Uterus (tissue), 4 donors: Measurements from ENCODE around the gene CSDE1. TPM values are rescaled to one million over a fixed set of nuclear protein-coding genes. Genes with fewer than 3 reads are reported as not detected.
"Not testable (repeated sequence)": the region's sequence is repeated elsewhere in the genome, so short reads cannot be mapped to it uniquely, and the experiment has no call there.

Experiments used
- DNase-seq, 2 donors: peaks; one replicate each; pipeline ENCODE4 v3.0.0-alpha.2; 2019 to 2020
- H3K27ac ChIP-seq, 2 donors: fragments of 200-600 bp; sonication (generic); 1 replicate in 1 of 2; 2 replicates in 1 of 2; pipeline ENCODE4 v1.5.1; 2016 to 2018
- H3K27me3 ChIP-seq, 2 donors: fragments of 200-600 bp; sonication (generic); one replicate each; pipeline ENCODE4 v1.5.1; 2018 to 2019; ENCODE audit warnings: control low read depth in 1 of 2
- H3K36me3 ChIP-seq, 2 donors: fragments of 200-600 bp; sonication (generic); one replicate each; pipeline ENCODE4 v1.5.1; 2019; ENCODE audit warnings: control low read depth in 1 of 2
- H3K4me1 ChIP-seq, 2 donors: fragments of 200-600 bp; sonication (generic); one replicate each; pipeline ENCODE4 v1.5.1; 2018 to 2019; ENCODE audit warnings: control low read depth in 1 of 2
- H3K4me3 ChIP-seq, 2 donors: fragments of 200-600 bp; sonication (generic); 1 replicate in 1 of 2; 2 replicates in 1 of 2; pipeline ENCODE4 v1.5.1; 2018 to 2019; ENCODE audit warnings: mild to moderate bottlenecking in 1 of 2
- H3K9me3 ChIP-seq, 2 donors: fragments of 200-600 bp; sonication (generic); one replicate each; pipeline ENCODE4 v1.5.1; 2019; ENCODE audit warnings: control low read depth in 1 of 2
- POLR2A ChIP-seq, 2 donors: fragments of 450-650 bp; IDR thresholded peaks; one replicate each; pipeline ENCODE4 v1.6.1; 2016; ENCODE audit warnings: antibody characterized with exemption in 2 of 2, mild to moderate bottlenecking in 1 of 2, moderate library complexity in 1 of 2
- intact Hi-C: fragments of 100-400 bp; cut with DNase I; formaldehyde crosslinking; loops from one replicate; pipeline ENCODE4 v1.15.1; 2023; ENCODE audit warnings: low total_unique reads
- total RNA-seq, 4 donors: library from RNA; depleted of rRNA in 3 of 4; stranded (reverse); fragments of >200 nt in 3 of 4; gene quantifications; one replicate each; pipeline versions ENCODE4 v1.1.0 to v1.2.4, GENCODE V29; 2014 to 2023
- TF ChIP-seq, protein P1 (sequence below), 4 experiments: fragments of 200-600 bp in 2 of 4; fragments of 450-650 bp in 2 of 4; sonication (generic) in 2 of 4; IDR thresholded peaks; one replicate each; pipeline ENCODE4 v1.5.1; 2016 to 2019; ENCODE audit warnings: antibody characterized with exemption in 4 of 4, mild to moderate bottlenecking in 2 of 4, moderate library complexity in 1 of 4
- donor health status: DM: yes; HTN: yes; CAD: no.

Gene CSDE1
- total RNA-seq, 4 donors from 2014 or later = 247 to 1,200 (median 856) TPM

DNA sequence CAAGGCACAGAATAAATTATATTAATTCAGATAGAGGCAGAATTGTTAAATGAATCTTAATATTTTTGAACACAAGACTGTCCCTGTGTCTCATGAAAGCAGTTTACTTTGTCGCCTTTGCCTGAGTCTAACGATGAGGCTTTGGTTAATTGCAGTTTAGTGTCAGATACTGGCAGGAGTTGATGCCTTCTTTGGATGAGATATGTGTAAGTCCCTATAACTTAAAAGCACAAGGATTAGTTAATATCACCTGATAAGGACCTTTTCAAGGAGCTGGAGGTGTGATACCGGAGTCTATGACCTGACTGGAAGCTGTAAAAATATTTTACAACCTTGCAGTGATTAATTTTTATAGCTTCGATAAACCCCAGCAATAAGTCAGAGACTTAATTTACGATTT, 24.7 kb upstream of the CSDE1 start:
- H3K27ac ChIP-seq = no peak overlapping the region
- no peaks in the 10 kb centered on the region for H3K36me3 ChIP-seq
- TF ChIP-seq, protein P1, sequence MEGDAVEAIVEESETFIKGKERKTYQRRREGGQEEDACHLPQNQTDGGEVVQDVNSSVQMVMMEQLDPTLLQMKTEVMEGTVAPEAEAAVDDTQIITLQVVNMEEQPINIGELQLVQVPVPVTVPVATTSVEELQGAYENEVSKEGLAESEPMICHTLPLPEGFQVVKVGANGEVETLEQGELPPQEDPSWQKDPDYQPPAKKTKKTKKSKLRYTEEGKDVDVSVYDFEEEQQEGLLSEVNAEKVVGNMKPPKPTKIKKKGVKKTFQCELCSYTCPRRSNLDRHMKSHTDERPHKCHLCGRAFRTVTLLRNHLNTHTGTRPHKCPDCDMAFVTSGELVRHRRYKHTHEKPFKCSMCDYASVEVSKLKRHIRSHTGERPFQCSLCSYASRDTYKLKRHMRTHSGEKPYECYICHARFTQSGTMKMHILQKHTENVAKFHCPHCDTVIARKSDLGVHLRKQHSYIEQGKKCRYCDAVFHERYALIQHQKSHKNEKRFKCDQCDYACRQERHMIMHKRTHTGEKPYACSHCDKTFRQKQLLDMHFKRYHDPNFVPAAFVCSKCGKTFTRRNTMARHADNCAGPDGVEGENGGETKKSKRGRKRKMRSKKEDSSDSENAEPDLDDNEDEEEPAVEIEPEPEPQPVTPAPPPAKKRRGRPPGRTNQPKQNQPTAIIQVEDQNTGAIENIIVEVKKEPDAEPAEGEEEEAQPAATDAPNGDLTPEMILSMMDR (IDR thresholded peaks at IDR 0.05) = no peak
- TF ChIP-seq POLR2A (IDR thresholded peaks at IDR 0.05) = no peak
- H3K4me1 ChIP-seq = peaks cover 0 to 4% of the 10 kb centered on the region in 2 donors
- intact Hi-C loops = no loop called here
- H3K27me3 ChIP-seq = no peaks in the 10 kb centered on the region
- DNase-seq = no peak
- H3K4me3 ChIP-seq = no peak overlapping the region
- H3K9me3 ChIP-seq = no peaks in the 10 kb centered on the region

- peaks cover 0 to 4% of the 10 kb centered on the region in 2 donors for H3K4me1 ChIP-seq
- peak; percentile 88 to 92 for DNase-seq
- H3K27ac ChIP-seq = peak within 1 kb of the TSS; percentile 79 to 86
- H3K27me3 ChIP-seq = no peaks in the 10 kb centered on the region
- intact Hi-C loops = no loop called here
- TF ChIP-seq POLR2A (IDR thresholded peaks at IDR 0.05) = peak; percentile 26 to 71
- TF ChIP-seq, protein P1 (IDR thresholded peaks at IDR 0.05) = peak in 1 of 4 experiments; percentile 2
- H3K4me3 ChIP-seq = peak within 1 kb of the TSS; percentile 64 to 66
- no peaks in the 10 kb centered on the region for H3K36me3 ChIP-seq
- no peaks in the 10 kb centered on the region for H3K9me3 ChIP-seq
Observed at GRCh38 chr1:114780344-114781226, 22.8 kb upstream of the CSDE1 start, which contains the start of gene SIKE1. Gene SIKE1 (minus strand): TSS chr1:114780685. CDS start chr1:114780607, 78 bp downstream.

DNA sequence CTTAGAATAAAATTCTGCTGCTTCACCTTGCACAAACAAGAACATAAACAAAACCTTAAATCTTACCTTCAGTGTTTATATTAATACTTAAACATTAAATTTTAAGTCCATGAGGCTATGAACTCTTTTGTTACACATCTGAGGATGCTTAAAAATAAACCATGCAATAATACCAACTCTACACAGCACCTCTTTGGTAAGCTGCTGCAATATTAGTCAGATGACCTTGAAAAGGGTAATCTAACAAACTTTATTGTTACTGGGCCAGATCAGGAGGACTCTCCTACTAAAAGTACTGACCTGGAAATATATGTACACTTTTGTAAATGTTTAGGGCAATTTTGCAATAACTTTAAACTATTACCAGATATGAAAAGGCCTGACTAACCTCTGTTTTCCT, 21.9 kb upstream of the CSDE1 start:
- no peaks in the 10 kb centered on the region for H3K9me3 ChIP-seq
- no peak for DNase-seq
- peak overlapping the region; percentile 79 to 86 for H3K27ac ChIP-seq
- intact Hi-C loops = no loop called here
- H3K27me3 ChIP-seq = no peaks in the 10 kb centered on the region
- peaks cover 0 to 4% of the 10 kb centered on the region in 2 donors for H3K4me1 ChIP-seq
- TF ChIP-seq POLR2A (IDR thresholded peaks at IDR 0.05) = no peak
- TF ChIP-seq, protein P1 (IDR thresholded peaks at IDR 0.05) = no peak
- no peaks in the 10 kb centered on the region for H3K36me3 ChIP-seq
- H3K4me3 ChIP-seq = peak overlapping the region; percentile 64 to 66

GRCh38 chr1:114776726-114777125, 18.9 kb upstream of the CSDE1 start:
- H3K36me3 ChIP-seq, H3K4me1 ChIP-seq, H3K4me3 ChIP-seq, H3K27ac ChIP-seq, intact Hi-C loops, DNase-seq, H3K9me3 ChIP-seq, H3K27me3 ChIP-seq: not testable (repeated sequence)

DNA sequence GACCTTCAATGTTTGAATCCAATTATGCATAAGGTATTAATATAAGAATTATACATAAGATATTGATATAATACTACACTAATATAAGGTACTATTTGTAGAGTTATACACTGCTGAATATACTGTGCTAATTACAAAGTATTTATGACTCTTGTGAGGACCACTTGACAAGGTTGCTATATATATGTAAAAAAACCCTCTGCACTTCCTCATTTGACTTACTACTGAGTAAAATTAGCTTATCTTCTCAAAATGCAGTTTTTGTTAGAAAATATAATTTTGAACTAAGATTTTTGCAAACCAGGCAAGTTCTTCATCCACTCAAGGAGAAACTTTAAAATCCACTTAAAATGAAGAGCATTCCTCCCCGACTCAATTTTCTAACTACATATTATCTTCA, 14.2 kb upstream of the CSDE1 start:
- no peaks in the 10 kb centered on the region for H3K36me3 ChIP-seq
- no peaks in the 10 kb centered on the region for H3K4me1 ChIP-seq
- intact Hi-C loops = no loop called here
- no peak overlapping the region for H3K27ac ChIP-seq
- no peak overlapping the region for H3K4me3 ChIP-seq
- H3K9me3 ChIP-seq = no peaks in the 10 kb centered on the region
- TF ChIP-seq POLR2A (IDR thresholded peaks at IDR 0.05) = no peak
- TF ChIP-seq, protein P1 (IDR thresholded peaks at IDR 0.05) = no peak
- no peak for DNase-seq
- no peaks in the 10 kb centered on the region for H3K27me3 ChIP-seq
